Measurements from ENCODE around the gene PCBP4.

Gene PCBP4

GRCh38 chr3:51970606-51971300, 3.5 kb upstream of the PCBP4 start:
- no peak for DNase-seq

- DNase-seq: no peak
These were observed 2.6 kb upstream of the PCBP4 start for GRCh38 chr3:51969841-51970240.

- DNase-seq: no peak
These were observed 1.8 kb upstream of the PCBP4 start for GRCh38 chr3:51968883-51969678.

GRCh38 chr3:51968170-51968775, 1.0 kb upstream of the PCBP4 start:
- DNase-seq: no peak

GRCh38 chr3:51966922-51967383, 301 bp downstream of the PCBP4 start:
- DNase-seq: no peak

GRCh38 chr3:51966486-51966885, 768 bp downstream of the PCBP4 start:
- DNase-seq: no peak

GRCh38 chr3:51966016-51966415, 1.2 kb downstream of the PCBP4 start:
- no peak for DNase-seq

- no peak for DNase-seq
These were observed 2.7 kb downstream of the PCBP4 start for GRCh38 chr3:51964521-51964920.

GRCh38 chr3:51963951-51964451, 3.3 kb downstream of the PCBP4 start:
- DNase-seq: no peak

GRCh38 chr3:51962854-51963530, 4.3 kb downstream of the PCBP4 start:
- DNase-seq: no peak

GRCh38 chr3:51961602-51962569, 5.4 kb downstream of the PCBP4 start:
- DNase-seq: no peak

- DNase-seq: no peak
These were observed 6.2 kb downstream of the PCBP4 start for GRCh38 chr3:51961011-51961410.

- no peak for DNase-seq
These were observed 6.9 kb downstream of the PCBP4 start for GRCh38 chr3:51960386-51960785.

- DNase-seq: no peak
These were observed 7.6 kb downstream of the PCBP4 start for GRCh38 chr3:51959651-51960050.

- DNase-seq: no peak
These were observed 8.4 kb downstream of the PCBP4 start for GRCh38 chr3:51958603-51959521.

GRCh38 chr3:51957520-51958205, 9.6 kb downstream of the PCBP4 start:
- DNase-seq: no peak

GRCh38 chr3:51955893-51956770, 11.1 kb downstream of the PCBP4 start:
- DNase-seq: peak; percentile 64

GRCh38 chr3:51955175-51955892, 11.9 kb downstream of the PCBP4 start, which contains the start of gene GPR62:
TSS of gene GPR62 (plus strand) at chr3:51955381. CDS start at chr3:51955653, 272 bp downstream.
- DNase-seq: no peak
